NCI-H1930 (cell line): Measurements from ENCODE around the gene SLC5A11.
"Not testable (repeated sequence)": the region's sequence is repeated elsewhere in the genome, so short reads cannot be mapped to it uniquely, and the experiment has no call there.

Experiments used
- DNase-seq, 2 experiments: peaks; one replicate each; lab custom pipeline; 2025; lab: John Stamatoyannopoulos, UW

SLC5A11 gene

GRCh38 chr16:24845726-24846547 is at the start of gene SLC5A11:
Gene SLC5A11 (plus strand): TSS chr16:24845963. CDS start chr16:24858644, 12,681 bp downstream.
- DNase-seq, result no peak

GRCh38 chr16:24800586-24800985 is 45.2 kb upstream of the SLC5A11 start:
- DNase-seq, result no peak

- no peak for DNase-seq
Measured at GRCh38 chr16:24801761-24802302, 43.9 kb upstream of the SLC5A11 start.

GRCh38 chr16:24805484-24805883 is 40.3 kb upstream of the SLC5A11 start:
- DNase-seq, result no peak

GRCh38 chr16:24807301-24807700 is 38.5 kb upstream of the SLC5A11 start:
- no peak for DNase-seq

GRCh38 chr16:24810951-24811843 is 34.6 kb upstream of the SLC5A11 start:
- DNase-seq, result no peak

- DNase-seq, result not testable (repeated sequence)
Measured at GRCh38 chr16:24812813-24813212, 33.0 kb upstream of the SLC5A11 start.

GRCh38 chr16:24815021-24815420 is 30.7 kb upstream of the SLC5A11 start:
- DNase-seq, result no peak

- no peak for DNase-seq
Measured at GRCh38 chr16:24816688-24817087, 29.1 kb upstream of the SLC5A11 start.

- DNase-seq, result no peak
Measured at GRCh38 chr16:24819462-24820040, 26.2 kb upstream of the SLC5A11 start.

GRCh38 chr16:24820522-24820921 is 25.2 kb upstream of the SLC5A11 start:
- DNase-seq, result no peak

- DNase-seq, result no peak
Measured at GRCh38 chr16:24821129-24821528, 24.6 kb upstream of the SLC5A11 start.

- DNase-seq, result no peak
Measured at GRCh38 chr16:24822542-24822941, 23.2 kb upstream of the SLC5A11 start.

GRCh38 chr16:24822974-24823373 is 22.8 kb upstream of the SLC5A11 start:
- DNase-seq, result no peak

- no peak for DNase-seq
Measured at GRCh38 chr16:24825696-24826095, 20.1 kb upstream of the SLC5A11 start.

- peak in 1 of 2 experiments; percentile 12 for DNase-seq
Measured at GRCh38 chr16:24826096-24826690, 19.6 kb upstream of the SLC5A11 start.

GRCh38 chr16:24826817-24827566 is 18.8 kb upstream of the SLC5A11 start:
- DNase-seq, result no peak

- DNase-seq, result no peak
Measured at GRCh38 chr16:24829153-24829552, 16.6 kb upstream of the SLC5A11 start.

GRCh38 chr16:24833352-24833751 is 12.4 kb upstream of the SLC5A11 start:
- no peak for DNase-seq

GRCh38 chr16:24834459-24835335 is 11.1 kb upstream of the SLC5A11 start:
- DNase-seq, result no peak
